ENCODE results near the gene ROGDI.

DNA sequence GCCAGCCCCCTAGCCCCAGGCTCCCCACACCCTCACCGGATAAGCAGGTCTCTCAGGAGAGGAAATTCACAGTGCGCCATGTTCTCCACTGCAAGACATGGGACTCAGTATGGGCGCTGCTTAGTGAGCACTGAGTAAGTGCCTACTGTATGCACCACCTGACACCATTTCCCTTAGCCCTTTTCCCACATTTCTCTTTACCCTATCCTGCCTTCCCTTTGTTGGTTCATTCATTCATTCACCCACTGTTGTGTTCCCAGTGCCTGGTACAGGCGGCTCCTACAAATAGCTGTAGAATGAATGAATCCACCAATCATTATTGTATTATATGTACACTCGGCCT, 24.4 kb downstream of the ROGDI start:
- TF ChIP-seq, protein P1, sequence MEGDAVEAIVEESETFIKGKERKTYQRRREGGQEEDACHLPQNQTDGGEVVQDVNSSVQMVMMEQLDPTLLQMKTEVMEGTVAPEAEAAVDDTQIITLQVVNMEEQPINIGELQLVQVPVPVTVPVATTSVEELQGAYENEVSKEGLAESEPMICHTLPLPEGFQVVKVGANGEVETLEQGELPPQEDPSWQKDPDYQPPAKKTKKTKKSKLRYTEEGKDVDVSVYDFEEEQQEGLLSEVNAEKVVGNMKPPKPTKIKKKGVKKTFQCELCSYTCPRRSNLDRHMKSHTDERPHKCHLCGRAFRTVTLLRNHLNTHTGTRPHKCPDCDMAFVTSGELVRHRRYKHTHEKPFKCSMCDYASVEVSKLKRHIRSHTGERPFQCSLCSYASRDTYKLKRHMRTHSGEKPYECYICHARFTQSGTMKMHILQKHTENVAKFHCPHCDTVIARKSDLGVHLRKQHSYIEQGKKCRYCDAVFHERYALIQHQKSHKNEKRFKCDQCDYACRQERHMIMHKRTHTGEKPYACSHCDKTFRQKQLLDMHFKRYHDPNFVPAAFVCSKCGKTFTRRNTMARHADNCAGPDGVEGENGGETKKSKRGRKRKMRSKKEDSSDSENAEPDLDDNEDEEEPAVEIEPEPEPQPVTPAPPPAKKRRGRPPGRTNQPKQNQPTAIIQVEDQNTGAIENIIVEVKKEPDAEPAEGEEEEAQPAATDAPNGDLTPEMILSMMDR (IDR thresholded peaks at IDR 0.05), result no peak
- TF ChIP-seq EZH2 (IDR thresholded peaks at IDR 0.05) (no peak), EZH2phosphoT487 (IDR thresholded peaks at IDR 0.05) (no peak)
